Gastrocnemius medialis (tissue), 4 donors: Measurements from ENCODE around the gene GRID2.

Source experiments
- POLR2A ChIP-seq, 2 donors: fragments of 450-650 bp; IDR thresholded peaks; one replicate each; pipeline ENCODE4 v1.6.1; 2017; ENCODE audit warnings: antibody characterized with exemption in 2 of 2, mild to moderate bottlenecking in 2 of 2, moderate library complexity in 2 of 2
- TF ChIP-seq, protein P1 (sequence below), 5 experiments: fragments of 450-650 bp in 3 of 5; fragments of 200-600 bp in 2 of 5; sonication (generic) in 2 of 5; IDR thresholded peaks in 4 of 5; conservative IDR thresholded peaks in 1 of 5; 1 replicate in 4 of 5; 2 replicates in 1 of 5; pipeline ENCODE4 v1.5.1; 2016 to 2019; ENCODE audit warnings: antibody characterized with exemption in 5 of 5, mild to moderate bottlenecking in 3 of 5, moderate library complexity in 3 of 5

DNA sequence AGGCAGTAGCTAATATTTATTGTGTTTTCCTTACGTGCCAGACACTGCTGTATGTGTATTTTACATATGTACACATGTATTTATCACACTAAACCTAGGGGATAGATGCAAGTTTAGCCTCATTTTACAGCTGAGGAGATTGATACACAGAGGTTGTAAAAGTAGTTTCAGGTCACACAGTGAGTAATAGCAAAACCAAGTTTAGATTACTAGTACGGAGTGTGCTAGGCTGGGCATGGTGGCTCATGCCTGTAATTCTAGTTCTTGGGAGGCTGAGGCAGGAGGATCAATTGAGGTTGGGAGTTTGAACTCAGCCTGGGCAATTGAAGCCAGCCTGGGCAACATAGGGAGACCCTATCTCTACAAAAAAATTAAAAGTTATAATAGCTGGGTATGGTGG is 823.7 kb downstream of the GRID2 start:
- TF ChIP-seq POLR2A (IDR thresholded peaks at IDR 0.05), result no peak
- TF ChIP-seq, protein P1, sequence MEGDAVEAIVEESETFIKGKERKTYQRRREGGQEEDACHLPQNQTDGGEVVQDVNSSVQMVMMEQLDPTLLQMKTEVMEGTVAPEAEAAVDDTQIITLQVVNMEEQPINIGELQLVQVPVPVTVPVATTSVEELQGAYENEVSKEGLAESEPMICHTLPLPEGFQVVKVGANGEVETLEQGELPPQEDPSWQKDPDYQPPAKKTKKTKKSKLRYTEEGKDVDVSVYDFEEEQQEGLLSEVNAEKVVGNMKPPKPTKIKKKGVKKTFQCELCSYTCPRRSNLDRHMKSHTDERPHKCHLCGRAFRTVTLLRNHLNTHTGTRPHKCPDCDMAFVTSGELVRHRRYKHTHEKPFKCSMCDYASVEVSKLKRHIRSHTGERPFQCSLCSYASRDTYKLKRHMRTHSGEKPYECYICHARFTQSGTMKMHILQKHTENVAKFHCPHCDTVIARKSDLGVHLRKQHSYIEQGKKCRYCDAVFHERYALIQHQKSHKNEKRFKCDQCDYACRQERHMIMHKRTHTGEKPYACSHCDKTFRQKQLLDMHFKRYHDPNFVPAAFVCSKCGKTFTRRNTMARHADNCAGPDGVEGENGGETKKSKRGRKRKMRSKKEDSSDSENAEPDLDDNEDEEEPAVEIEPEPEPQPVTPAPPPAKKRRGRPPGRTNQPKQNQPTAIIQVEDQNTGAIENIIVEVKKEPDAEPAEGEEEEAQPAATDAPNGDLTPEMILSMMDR (IDR thresholded peaks at IDR 0.05 in 4 of 5, conservative IDR thresholded peaks at IDR 0.05 in 1 of 5), result no peak
